Measurements from ENCODE around the gene DPF1. TPM values are rescaled to one million over a fixed set of nuclear protein-coding genes. Genes with fewer than 3 reads are reported as not detected.
A peak's percentile ranks its signal among the peaks of the same experiment; 100 is the strongest.

The DPF1 gene
- total RNA-seq: 1 to 10 TPM in 1 of 2 experiments, under 1 TPM in 1; 0.75 to 1.2 TPM

DNA sequence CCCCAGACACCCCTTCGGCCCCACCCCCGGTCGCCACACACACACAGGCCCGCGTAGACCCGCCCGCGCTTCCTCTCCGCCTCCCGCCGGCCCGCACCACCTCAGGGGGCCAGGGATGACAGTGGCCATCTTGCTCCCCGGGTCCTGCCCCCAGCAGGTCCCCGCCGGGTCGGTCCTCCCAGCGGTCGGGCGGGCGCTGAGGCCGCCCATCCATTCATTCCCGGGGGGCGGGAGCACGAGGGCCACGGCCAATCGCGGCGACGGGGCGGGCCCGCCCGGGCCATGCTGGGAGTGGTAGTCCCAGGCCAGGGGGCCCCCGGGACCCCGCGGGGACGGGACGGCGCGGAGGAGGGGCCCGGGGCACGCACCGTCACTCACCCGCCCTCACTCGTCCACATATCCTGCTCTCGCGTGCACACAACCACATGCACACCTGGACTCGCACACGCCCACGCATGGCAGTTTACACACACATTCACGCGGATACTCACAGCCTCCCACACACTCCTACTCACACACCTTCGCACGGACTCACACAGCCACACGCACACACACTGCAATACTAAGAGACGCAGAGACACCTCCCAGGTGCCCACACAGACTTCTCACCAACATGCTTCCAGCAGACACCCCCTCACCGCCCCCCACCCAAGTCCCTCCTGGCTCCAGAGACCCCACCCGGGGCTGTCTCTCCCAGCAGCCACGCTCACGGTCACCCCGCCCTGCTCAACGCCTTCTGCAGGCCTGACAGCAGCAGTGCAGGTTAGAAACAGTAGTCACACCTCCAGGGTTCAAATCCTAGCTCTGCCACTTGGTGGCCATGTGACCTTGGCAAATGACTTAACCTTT is at the start of gene DPF1:
DPF1 (minus strand) TSS at position 209 of the 849 bp plus-strand sequence; CDS start at position 129, 80 bp downstream.
- Mint-ChIP-seq H3K36me3 (no peaks in the 10 kb centered on the region), H3K27me3 (peaks cover 55% of the 10 kb centered on the region), H3K9me3 (no peaks in the 10 kb centered on the region), H3K4me3 (peak within 1 kb of the TSS; percentile 58), H3K4me1 (ENCODE audit: low read depth) (peaks cover 25% of the 10 kb centered on the region), H3K27ac (no peak within 1 kb of the TSS)
- ChIA-PET CTCF (interaction anchor here (1.0 to 3.0 kb wide), 6 partner anchors 9 to 321 kb away, joined by 3 to 20 read pairs (median 6); partner anchors contain the start of genes SIPA1L3 and WDR87), POLR2A (no interaction called here)
- intact Hi-C loops (cut with micrococcal nuclease): no loop called here
- DNase-seq: peak; percentile 73

DNA sequence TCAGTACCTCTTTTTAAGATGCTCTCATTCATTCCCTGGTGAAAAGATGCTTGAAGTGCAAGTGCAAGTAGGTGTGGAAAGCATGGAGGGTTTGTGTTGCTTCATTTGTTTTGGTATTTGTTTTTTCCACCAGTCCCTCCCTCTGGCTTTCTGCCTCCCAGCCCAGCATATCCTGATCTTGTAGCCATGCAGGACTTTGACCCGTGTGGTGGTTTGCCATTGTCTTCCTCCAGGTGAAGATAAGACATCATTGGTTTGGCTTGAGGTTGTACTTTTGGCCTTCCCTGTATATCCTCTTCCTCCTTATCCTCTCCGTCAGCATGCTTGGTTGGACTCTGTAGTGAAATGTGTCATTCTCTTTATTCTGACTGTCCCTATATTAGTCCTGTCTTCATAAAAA is 49.5 kb upstream of the DPF1 start:
- Mint-ChIP-seq H3K27me3 (no peaks in the 10 kb centered on the region), H3K4me3 (no peak overlapping the region), H3K9me3 (no peaks in the 10 kb centered on the region), H3K36me3 (no peaks in the 10 kb centered on the region), H3K27ac (no peak overlapping the region), H3K4me1 (ENCODE audit: low read depth) (peaks cover 7% of the 10 kb centered on the region)
- DNase-seq: no peak
- intact Hi-C loops (cut with micrococcal nuclease): no loop called here
- ChIA-PET POLR2A (interaction anchor here (0.7 kb wide), 1 partner anchor 8 kb away, joined by 3 read pairs; no protein-coding TSS in a partner anchor), CTCF (no interaction called here)

- H3K27ac Mint-ChIP-seq: no peak overlapping the region
- peaks cover 19% of the 10 kb centered on the region for H3K4me1 Mint-ChIP-seq (ENCODE audit: low read depth)
- CTCF ChIA-PET: no interaction called here
- no peak for DNase-seq
- no peaks in the 10 kb centered on the region for H3K9me3 Mint-ChIP-seq
- POLR2A ChIA-PET: no interaction called here
- H3K4me3 Mint-ChIP-seq: no peak overlapping the region
- intact Hi-C loops (cut with micrococcal nuclease): no loop called here
- no peaks in the 10 kb centered on the region for H3K27me3 Mint-ChIP-seq
- H3K36me3 Mint-ChIP-seq: no peaks in the 10 kb centered on the region
Measured at GRCh38 chr19:38270587-38271167, 46.7 kb upstream of the DPF1 start.

- H3K27ac Mint-ChIP-seq: no peak overlapping the region
- intact Hi-C loops (cut with micrococcal nuclease): no loop called here
- no peaks in the 10 kb centered on the region for H3K9me3 Mint-ChIP-seq
- no peak for DNase-seq
- H3K36me3 Mint-ChIP-seq: no peaks in the 10 kb centered on the region
- CTCF ChIA-PET: interaction anchor here (0.6 to 5.3 kb wide), 2 partner anchors 25 to 301 kb away, joined by 3 to 30 read pairs; no protein-coding TSS in a partner anchor
- H3K27me3 Mint-ChIP-seq: no peaks in the 10 kb centered on the region
- H3K4me3 Mint-ChIP-seq: no peak overlapping the region
- peaks cover 31% of the 10 kb centered on the region for H3K4me1 Mint-ChIP-seq (ENCODE audit: low read depth)
- POLR2A ChIA-PET: no interaction called here
Measured at GRCh38 chr19:38268539-38268938, 44.5 kb upstream of the DPF1 start.

DNA sequence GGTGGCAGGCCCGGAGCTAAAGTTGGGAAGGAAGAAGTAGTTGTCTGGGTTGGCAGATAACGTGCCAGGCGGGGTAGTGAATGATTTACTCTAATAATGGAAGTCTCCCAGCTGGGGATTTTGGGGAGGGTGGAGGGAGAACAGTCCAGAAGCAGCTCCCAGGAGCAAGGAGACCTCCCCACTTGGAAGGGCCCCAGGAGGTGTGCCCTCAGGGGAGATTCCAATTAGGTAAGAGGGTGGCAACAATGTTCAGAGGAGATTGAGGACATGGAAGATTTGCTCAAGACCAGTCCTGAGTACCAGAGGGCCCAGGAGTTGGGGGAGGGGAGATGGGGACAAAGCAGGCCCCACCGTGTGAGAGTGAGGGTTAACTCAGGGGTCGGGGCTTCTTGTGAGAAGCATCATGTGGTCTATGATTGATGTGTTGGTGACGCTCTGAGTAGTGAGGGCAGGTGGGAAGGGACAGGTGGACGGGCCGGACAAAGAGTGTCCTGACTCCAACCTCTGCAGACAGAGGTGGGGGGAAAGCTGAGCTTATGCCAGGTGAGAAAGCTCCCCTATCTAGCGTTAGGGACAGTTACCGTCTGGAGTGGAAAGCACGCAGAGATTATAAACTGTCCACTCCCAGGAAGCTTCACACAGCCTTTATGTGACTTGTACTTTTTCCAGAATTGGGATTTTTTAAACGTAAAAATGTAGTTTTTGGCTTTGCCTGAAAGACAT is 43.9 kb upstream of the DPF1 start:
- no peak for DNase-seq
- Mint-ChIP-seq H3K4me1 (ENCODE audit: low read depth) (peaks cover 36% of the 10 kb centered on the region), H3K4me3 (no peak overlapping the region), H3K27ac (no peak overlapping the region), H3K36me3 (no peaks in the 10 kb centered on the region), H3K27me3 (no peaks in the 10 kb centered on the region), H3K9me3 (no peaks in the 10 kb centered on the region)
- POLR2A ChIA-PET: no interaction called here
- CTCF ChIA-PET: interaction anchor here (1.0 to 5.3 kb wide), 2 partner anchors 16 to 24 kb away, joined by 3 to 30 read pairs; no protein-coding TSS in a partner anchor
- intact Hi-C loops (cut with micrococcal nuclease): no loop called here

GRCh38 chr19:38266981-38267597 is 43.1 kb upstream of the DPF1 start:
- no peaks in the 10 kb centered on the region for H3K27me3 Mint-ChIP-seq
- H3K27ac Mint-ChIP-seq: no peak overlapping the region
- peaks cover 38% of the 10 kb centered on the region for H3K4me1 Mint-ChIP-seq (ENCODE audit: low read depth)
- no peaks in the 10 kb centered on the region for H3K9me3 Mint-ChIP-seq
- ChIA-PET CTCF (interaction anchor here (1.0 to 5.3 kb wide), 2 partner anchors 16 to 23 kb away, joined by 3 to 30 read pairs; no protein-coding TSS in a partner anchor), POLR2A (no interaction called here)
- DNase-seq: no peak
- H3K36me3 Mint-ChIP-seq: no peaks in the 10 kb centered on the region
- intact Hi-C loops (cut with micrococcal nuclease): no loop called here
- H3K4me3 Mint-ChIP-seq: no peak overlapping the region

DNA sequence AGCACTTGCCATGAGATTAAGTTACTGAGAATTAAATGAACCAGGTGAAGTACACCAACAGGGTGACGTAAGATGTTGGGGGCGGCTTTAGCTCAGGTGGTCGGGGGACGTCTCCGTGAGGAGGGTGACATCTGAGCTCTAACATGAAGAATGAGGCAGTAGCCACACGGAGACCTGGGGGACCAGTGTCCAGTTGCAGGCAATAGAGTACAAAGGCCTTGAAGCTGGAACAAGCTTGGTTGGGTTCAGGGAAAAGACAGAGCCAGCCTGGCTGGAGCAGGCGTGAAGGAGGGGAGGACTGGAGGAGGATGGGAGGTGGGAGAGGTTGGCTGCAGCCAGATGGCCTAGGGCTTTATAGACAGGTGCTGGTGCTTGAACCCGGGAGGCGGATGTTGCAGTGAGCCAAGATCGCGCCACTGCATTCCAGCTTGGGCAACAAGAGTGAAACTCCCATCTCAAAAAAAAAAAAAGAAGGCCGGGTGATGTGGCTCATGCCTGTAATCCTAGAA is 42.0 kb upstream of the DPF1 start:
- Mint-ChIP-seq H3K36me3 (no peaks in the 10 kb centered on the region), H3K27ac (peak overlapping the region; percentile 46), H3K9me3 (no peaks in the 10 kb centered on the region), H3K4me1 (ENCODE audit: low read depth) (peaks cover 38% of the 10 kb centered on the region), H3K27me3 (no peaks in the 10 kb centered on the region), H3K4me3 (peak overlapping the region; percentile 75)
- ChIA-PET CTCF (interaction anchor here (0.8 to 5.3 kb wide), 6 partner anchors 11 to 70 kb away, joined by 3 to 30 read pairs (median 4); partner anchors contain the start of genes CATSPERG and PPP1R14A), POLR2A (interaction anchor here (0.7 to 2.5 kb wide), 2 partner anchors 8 to 108 kb away, joined by 3 to 6 read pairs; partner anchors contain the start of gene PSMD8)
- intact Hi-C loops (cut with micrococcal nuclease): no loop called here
- DNase-seq: no peak

DNA sequence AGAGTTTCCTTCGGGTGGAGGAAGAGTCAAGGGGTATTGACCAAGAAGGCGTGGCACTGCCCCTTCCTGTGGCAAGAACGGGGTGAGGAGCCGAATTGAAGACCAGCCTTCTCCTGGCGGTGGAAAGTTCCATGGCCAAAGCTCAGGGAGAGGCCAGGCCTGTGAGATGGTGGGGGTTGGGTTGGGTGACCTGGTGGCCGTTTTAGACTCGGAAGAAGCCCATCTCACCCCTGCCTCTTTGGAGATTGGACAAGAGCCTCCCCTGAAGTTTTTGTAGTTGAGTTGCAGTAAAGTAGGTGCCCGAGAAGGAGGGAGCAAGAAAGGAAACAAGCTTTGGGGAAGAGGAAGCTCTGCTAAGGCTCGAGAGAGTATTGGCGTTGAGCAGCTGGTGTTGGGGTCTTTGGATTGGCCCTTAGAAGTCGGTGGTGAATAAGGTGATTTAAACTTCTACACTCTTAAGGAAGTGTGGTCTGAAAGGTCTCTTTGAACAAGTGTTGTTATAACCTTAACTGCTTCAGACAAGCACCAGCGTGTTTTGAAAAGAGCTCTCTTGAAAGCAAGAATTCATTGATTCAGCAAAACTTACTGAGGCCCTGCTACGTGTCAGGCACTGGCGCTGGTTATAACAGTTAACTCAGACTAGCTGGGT is 41.3 kb upstream of the DPF1 start:
- intact Hi-C loops (cut with micrococcal nuclease): no loop called here
- H3K4me3 Mint-ChIP-seq: peak overlapping the region; percentile 75
- POLR2A ChIA-PET: interaction anchor here (0.7 to 2.5 kb wide), 3 partner anchors 8 to 109 kb away, joined by 3 to 6 read pairs (median 3); partner anchors contain the start of genes KCNK6 and PSMD8

GRCh38 chr19:38264486-38265212 is 40.6 kb upstream of the DPF1 start, which contains the start of gene SPINT2:
Gene SPINT2 (plus strand): TSS chr19:38264573. CDS start chr19:38264893, 320 bp downstream.
- peak within 1 kb of the TSS; percentile 79 for H3K4me3 Mint-ChIP-seq
- peak within 1 kb of the TSS; percentile 96 for H3K27ac Mint-ChIP-seq
- intact Hi-C loops (cut with micrococcal nuclease): loop anchor here (1.0 to 5.0 kb wide), 3 partner anchors 52 to 123 kb away; partner anchors contain the start of genes CATSPERG, GGN and SPRED3
- ChIA-PET POLR2A (interaction anchor here (1.5 to 2.5 kb wide), 2 partner anchors 55 to 110 kb away, joined by 3 to 6 read pairs; partner anchors contain the start of genes KCNK6 and PSMD8), CTCF (interaction anchor here (0.7 to 5.3 kb wide), 8 partner anchors 21 to 138 kb away, joined by 3 to 30 read pairs (median 4); partner anchors contain the start of genes CATSPERG, FAM98C and PSMD8)
- DNase-seq: peak; percentile 59
- no peaks in the 10 kb centered on the region for H3K27me3 Mint-ChIP-seq
- peaks cover 31% of the 10 kb centered on the region for H3K4me1 Mint-ChIP-seq (ENCODE audit: low read depth)
- H3K36me3 Mint-ChIP-seq: no peaks in the 10 kb centered on the region
- H3K9me3 Mint-ChIP-seq: no peaks in the 10 kb centered on the region

More for the DNA sequence above, 41.3 kb upstream of the DPF1 start:
- H3K27me3 Mint-ChIP-seq: no peaks in the 10 kb centered on the region
- H3K4me1 Mint-ChIP-seq (ENCODE audit: low read depth): peaks cover 37% of the 10 kb centered on the region
- CTCF ChIA-PET: interaction anchor here (0.8 to 5.3 kb wide), 7 partner anchors 10 to 138 kb away, joined by 3 to 30 read pairs (median 4); partner anchors contain the start of genes CATSPERG, FAM98C and PPP1R14A
- DNase-seq: no peak
- H3K27ac Mint-ChIP-seq: peak overlapping the region; percentile 46
- no peaks in the 10 kb centered on the region for H3K9me3 Mint-ChIP-seq
- H3K36me3 Mint-ChIP-seq: no peaks in the 10 kb centered on the region
